Activated T-helper 2 cell treated with anti-CD3 and anti-CD28 coated beads, Interferon-gamma antibody, Interleukin-2, Interleukin-4, amounts not matched to agents 10 μg/mL and 5 μg/mL and 100 μg/mL, durations not matched to agents 14 hours and 24 hours and 36 hours (primary cell): ENCODE results near the gene MYO18B. TPM values are rescaled to one million over a fixed set of nuclear protein-coding genes. Genes with fewer than 3 reads are reported as not detected.

Experiments
- DNase-seq: peaks from one replicate; pipeline ENCODE4 v3.0.0; 2021; ENCODE audit warnings: low spot score
- H3K27ac Mint-ChIP-seq: one replicate; pipeline ENCODE4 v1.8.0; 2021; ENCODE audit warnings: mixed read lengths
- H3K27me3 Mint-ChIP-seq: one replicate; pipeline ENCODE4 v1.8.0; 2021; ENCODE audit warnings: low read depth, mixed read lengths
- H3K36me3 Mint-ChIP-seq: one replicate; pipeline ENCODE4 v1.8.0; 2021; ENCODE audit warnings: low read depth, mixed read lengths
- H3K4me1 Mint-ChIP-seq: one replicate; pipeline ENCODE4 v1.8.0; 2021; ENCODE audit warnings: low read depth, mixed read lengths
- H3K4me3 Mint-ChIP-seq: one replicate; pipeline ENCODE4 v1.8.0; 2021; ENCODE audit warnings: low read depth, mild to moderate bottlenecking, moderate library complexity, mixed read lengths
- H3K9me3 Mint-ChIP-seq: one replicate; pipeline ENCODE4 v1.8.0; 2021; ENCODE audit warnings: mixed read lengths
- intact Hi-C: fragments of 100-400 bp; cut with micrococcal nuclease; formaldehyde crosslinking; loops from one replicate; pipeline ENCODE4 v1.15.1; 2023
- total RNA-seq: library from RNA; stranded (reverse); gene quantifications from 2 replicates; pipeline ENCODE4 v1.2.3, GENCODE V29; 2022

MYO18B gene
- total RNA-seq, 1 donor from 2014 or later, result 6.1 TPM

DNA sequence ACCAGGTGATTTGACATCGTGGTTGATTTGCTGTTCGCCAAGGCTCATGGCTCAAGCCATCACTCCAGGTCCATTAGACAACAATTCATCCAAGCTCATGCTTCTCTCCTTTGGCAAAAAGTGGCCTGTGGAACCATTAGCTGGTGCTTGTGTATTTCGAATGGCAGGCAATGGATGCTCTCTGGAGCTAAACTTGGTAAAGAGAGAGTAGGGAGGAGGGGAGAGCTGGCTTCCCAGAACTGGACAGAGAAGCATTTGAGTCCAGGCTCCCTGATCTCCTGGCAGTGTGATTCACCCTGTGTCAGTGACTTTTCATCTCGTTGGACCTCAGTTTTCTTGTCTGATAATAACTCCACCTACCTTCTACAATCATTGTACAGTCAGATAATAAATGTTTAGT, 64.6 kb downstream of the MYO18B start:
- Mint-ChIP-seq H3K27ac (no peak overlapping the region), H3K36me3 (no peaks in the 10 kb centered on the region), H3K9me3 (no peaks in the 10 kb centered on the region), H3K27me3 (no peaks in the 10 kb centered on the region), H3K4me3 (no peak overlapping the region), H3K4me1 (no peaks in the 10 kb centered on the region)
- no peak for DNase-seq
- intact Hi-C loops, result no loop called here

DNA sequence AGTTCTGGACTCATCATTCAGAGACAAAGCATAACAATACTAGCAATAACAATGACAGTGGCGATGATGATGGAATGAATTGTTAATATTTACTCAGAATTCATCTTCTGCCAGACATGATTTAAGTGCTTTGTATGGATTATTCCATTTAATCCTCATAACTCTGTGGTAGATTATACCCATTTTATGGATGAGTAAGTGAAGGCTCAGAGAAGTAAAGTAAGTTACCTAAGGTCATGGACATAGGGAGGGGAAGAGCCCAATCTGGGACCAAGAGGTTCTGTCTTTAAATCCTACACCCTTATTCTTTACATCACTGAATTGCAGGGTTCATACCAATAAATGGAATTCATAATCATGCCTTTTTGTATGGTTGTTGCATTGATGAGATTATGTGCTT, 72.7 kb downstream of the MYO18B start:
- intact Hi-C loops, result no loop called here
- Mint-ChIP-seq H3K27me3 (peaks cover 10% of the 10 kb centered on the region), H3K27ac (no peak overlapping the region), H3K36me3 (no peaks in the 10 kb centered on the region), H3K9me3 (no peaks in the 10 kb centered on the region), H3K4me1 (no peaks in the 10 kb centered on the region), H3K4me3 (no peak overlapping the region)
- DNase-seq, result no peak

- no peak overlapping the region for H3K4me3 Mint-ChIP-seq
- no peak for DNase-seq
- H3K27ac Mint-ChIP-seq, result no peak overlapping the region
- no peaks in the 10 kb centered on the region for H3K4me1 Mint-ChIP-seq
- intact Hi-C loops, result no loop called here
- H3K9me3 Mint-ChIP-seq, result peaks cover 3% of the 10 kb centered on the region
- H3K36me3 Mint-ChIP-seq, result peaks cover 6% of the 10 kb centered on the region
- peaks cover 10% of the 10 kb centered on the region for H3K27me3 Mint-ChIP-seq
These were observed 73.6 kb downstream of the MYO18B start for GRCh38 chr22:25815561-25815960.

DNA sequence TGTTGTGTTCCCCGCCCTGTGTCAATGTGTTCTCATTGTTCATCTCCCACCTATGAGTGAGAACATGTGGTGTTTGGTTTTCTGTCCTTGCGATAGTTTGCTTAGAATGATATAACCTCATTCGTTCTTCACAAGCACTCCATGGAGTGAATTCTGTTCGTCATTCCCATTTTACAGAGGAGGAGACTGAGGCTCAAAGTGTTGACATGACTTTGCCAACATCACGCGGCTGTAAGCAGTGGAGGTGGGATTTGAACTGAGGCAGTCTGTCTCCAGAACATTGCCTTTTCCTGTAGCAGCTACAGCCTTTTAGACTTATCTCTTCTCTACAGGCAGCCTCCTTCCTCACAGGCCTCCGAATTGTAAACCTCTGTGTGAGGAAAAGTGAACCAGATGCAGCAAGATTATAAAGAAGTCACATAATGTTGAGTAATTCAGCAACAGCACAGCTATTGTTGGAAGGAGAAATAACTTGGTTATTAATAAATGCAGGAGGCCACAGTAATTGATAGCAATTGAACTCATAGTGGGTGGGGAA, 74.6 kb downstream of the MYO18B start:
- no peak for DNase-seq
- Mint-ChIP-seq H3K27ac (no peak overlapping the region), H3K4me3 (no peak overlapping the region), H3K4me1 (no peaks in the 10 kb centered on the region), H3K9me3 (peaks cover 3% of the 10 kb centered on the region), H3K27me3 (peaks cover 10% of the 10 kb centered on the region), H3K36me3 (peaks cover 6% of the 10 kb centered on the region)
- intact Hi-C loops, result no loop called here

- no peaks in the 10 kb centered on the region for H3K4me1 Mint-ChIP-seq
- H3K9me3 Mint-ChIP-seq, result peaks cover 3% of the 10 kb centered on the region
- peaks cover 6% of the 10 kb centered on the region for H3K36me3 Mint-ChIP-seq
- H3K4me3 Mint-ChIP-seq, result no peak overlapping the region
- H3K27ac Mint-ChIP-seq, result no peak overlapping the region
- intact Hi-C loops, result no loop called here
- DNase-seq, result no peak
- H3K27me3 Mint-ChIP-seq, result peaks cover 10% of the 10 kb centered on the region
These were observed 75.3 kb downstream of the MYO18B start for GRCh38 chr22:25817092-25817943.

- Mint-ChIP-seq H3K9me3 (peaks cover 3% of the 10 kb centered on the region), H3K4me1 (no peaks in the 10 kb centered on the region), H3K27ac (no peak overlapping the region), H3K36me3 (peaks cover 6% of the 10 kb centered on the region), H3K4me3 (no peak overlapping the region), H3K27me3 (peaks cover 10% of the 10 kb centered on the region)
- no peak for DNase-seq
- intact Hi-C loops, result no loop called here
These were observed 76.6 kb downstream of the MYO18B start for GRCh38 chr22:25818541-25818940.

- no peaks in the 10 kb centered on the region for H3K4me1 Mint-ChIP-seq
- no peak overlapping the region for H3K4me3 Mint-ChIP-seq
- peaks cover 3% of the 10 kb centered on the region for H3K9me3 Mint-ChIP-seq
- no peak for DNase-seq
- peaks cover 6% of the 10 kb centered on the region for H3K36me3 Mint-ChIP-seq
- no peak overlapping the region for H3K27ac Mint-ChIP-seq
- H3K27me3 Mint-ChIP-seq, result peaks cover 6% of the 10 kb centered on the region
- intact Hi-C loops, result no loop called here
These were observed 80.4 kb downstream of the MYO18B start for GRCh38 chr22:25822344-25822743.

DNA sequence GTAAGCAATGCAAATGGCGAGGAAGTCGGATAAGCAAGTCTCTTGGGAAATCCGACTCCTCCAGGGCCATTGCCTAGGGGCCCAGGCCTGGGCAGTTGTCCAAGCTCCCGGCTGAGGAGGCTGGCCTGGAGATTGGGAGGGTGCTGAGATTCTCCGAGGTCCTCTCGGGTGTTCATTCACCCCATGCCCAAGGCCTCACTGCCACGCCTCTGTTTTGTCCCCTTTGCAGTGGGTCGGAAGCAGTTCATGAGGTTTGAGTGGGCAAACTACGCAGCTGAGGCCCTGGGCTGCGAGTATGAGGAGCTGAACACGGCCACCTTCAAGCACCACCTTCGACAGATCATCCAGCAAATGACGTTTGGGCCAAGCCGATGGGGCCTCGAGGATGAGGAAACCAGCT, 81.3 kb downstream of the MYO18B start:
- Mint-ChIP-seq H3K36me3 (peaks cover 6% of the 10 kb centered on the region), H3K4me1 (no peaks in the 10 kb centered on the region), H3K9me3 (peaks cover 3% of the 10 kb centered on the region), H3K4me3 (no peak overlapping the region), H3K27me3 (no peaks in the 10 kb centered on the region), H3K27ac (no peak overlapping the region)
- intact Hi-C loops, result no loop called here
- DNase-seq, result no peak

- Mint-ChIP-seq H3K9me3 (peaks cover 2% of the 10 kb centered on the region), H3K27me3 (no peaks in the 10 kb centered on the region), H3K27ac (no peak overlapping the region), H3K4me1 (no peaks in the 10 kb centered on the region), H3K4me3 (no peak overlapping the region), H3K36me3 (peaks cover 4% of the 10 kb centered on the region)
- DNase-seq, result no peak
- intact Hi-C loops, result no loop called here
These were observed 82.9 kb downstream of the MYO18B start for GRCh38 chr22:25824828-25825423.

GRCh38 chr22:25827415-25827814, 85.4 kb downstream of the MYO18B start:
- intact Hi-C loops, result no loop called here
- H3K27me3 Mint-ChIP-seq, result no peaks in the 10 kb centered on the region
- no peaks in the 10 kb centered on the region for H3K36me3 Mint-ChIP-seq
- H3K9me3 Mint-ChIP-seq, result no peaks in the 10 kb centered on the region
- DNase-seq, result no peak
- H3K4me3 Mint-ChIP-seq, result no peak overlapping the region
- no peaks in the 10 kb centered on the region for H3K4me1 Mint-ChIP-seq
- no peak overlapping the region for H3K27ac Mint-ChIP-seq

GRCh38 chr22:25828422-25828821, 86.4 kb downstream of the MYO18B start:
- Mint-ChIP-seq H3K4me1 (no peaks in the 10 kb centered on the region), H3K36me3 (no peaks in the 10 kb centered on the region), H3K4me3 (no peak overlapping the region), H3K27ac (no peak overlapping the region), H3K27me3 (no peaks in the 10 kb centered on the region), H3K9me3 (no peaks in the 10 kb centered on the region)
- DNase-seq, result no peak
- intact Hi-C loops, result no loop called here

- Mint-ChIP-seq H3K4me3 (no peak overlapping the region), H3K27ac (no peak overlapping the region), H3K27me3 (no peaks in the 10 kb centered on the region), H3K36me3 (no peaks in the 10 kb centered on the region), H3K4me1 (no peaks in the 10 kb centered on the region), H3K9me3 (no peaks in the 10 kb centered on the region)
- DNase-seq, result no peak
- intact Hi-C loops, result no loop called here
These were observed 87.2 kb downstream of the MYO18B start for GRCh38 chr22:25829237-25829636.
